Measurements from ENCODE around the gene OR5AK2.
"Not testable (repeated sequence)": the region's sequence is repeated elsewhere in the genome, so short reads cannot be mapped to it uniquely, and the experiment has no call there.

Gene OR5AK2

DNA sequence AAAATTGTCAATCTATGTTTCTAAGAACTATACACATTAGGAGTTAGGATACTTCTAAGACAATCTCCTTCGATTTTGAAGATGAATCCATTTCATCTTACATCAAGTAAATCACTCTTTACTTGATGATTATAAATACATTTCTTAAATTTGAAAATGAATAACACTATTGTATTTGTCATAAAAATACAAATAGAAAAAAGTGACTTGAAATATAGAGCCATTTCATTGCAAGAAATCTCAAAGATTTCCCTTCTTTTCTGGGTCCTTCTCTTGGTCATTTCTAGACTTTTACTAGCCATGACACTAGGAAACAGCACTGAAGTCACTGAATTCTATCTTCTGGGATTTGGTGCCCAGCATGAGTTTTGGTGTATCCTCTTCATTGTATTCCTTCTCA is at the start of gene OR5AK2:
TSS of gene OR5AK2 (plus strand) at position 301 of the 400 bp plus-strand sequence. CDS start at position 301, 0 bp downstream.
- DNase-seq (ENCODE audit: low read depth) = no peak

DNA sequence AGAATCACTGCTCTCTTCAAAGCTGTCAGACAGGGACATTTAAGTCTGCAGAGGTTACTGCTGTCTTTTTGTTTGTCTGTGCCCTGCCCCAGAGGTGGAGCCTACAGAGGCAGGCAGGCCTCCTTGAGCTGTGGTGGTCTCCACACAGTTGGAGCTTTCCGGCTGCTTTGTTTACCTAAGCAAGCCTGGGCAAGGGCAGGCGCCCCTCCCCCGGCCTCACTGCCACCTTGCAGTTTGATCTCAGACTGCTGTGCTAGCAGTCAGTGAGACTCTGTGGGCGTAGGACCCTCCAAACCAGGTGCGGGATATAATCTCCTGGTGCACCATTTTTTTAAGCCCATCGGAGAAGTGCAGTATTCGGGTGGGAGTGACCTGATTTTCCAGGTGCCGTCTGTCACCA is 43.2 kb upstream of the OR5AK2 start:
- DNase-seq (ENCODE audit: low read depth) = not testable (repeated sequence)

- DNase-seq (ENCODE audit: low read depth) = no peak
These were observed 39.7 kb upstream of the OR5AK2 start for GRCh38 chr11:56948991-56949515.

- no peak for DNase-seq (ENCODE audit: low read depth)
These were observed 38.2 kb upstream of the OR5AK2 start for GRCh38 chr11:56950510-56950909.

- not testable (repeated sequence) for DNase-seq (ENCODE audit: low read depth)
These were observed 34.8 kb upstream of the OR5AK2 start for GRCh38 chr11:56953907-56954306.

- no peak for DNase-seq (ENCODE audit: low read depth)
These were observed 27.1 kb upstream of the OR5AK2 start for GRCh38 chr11:56961609-56962008.

DNA sequence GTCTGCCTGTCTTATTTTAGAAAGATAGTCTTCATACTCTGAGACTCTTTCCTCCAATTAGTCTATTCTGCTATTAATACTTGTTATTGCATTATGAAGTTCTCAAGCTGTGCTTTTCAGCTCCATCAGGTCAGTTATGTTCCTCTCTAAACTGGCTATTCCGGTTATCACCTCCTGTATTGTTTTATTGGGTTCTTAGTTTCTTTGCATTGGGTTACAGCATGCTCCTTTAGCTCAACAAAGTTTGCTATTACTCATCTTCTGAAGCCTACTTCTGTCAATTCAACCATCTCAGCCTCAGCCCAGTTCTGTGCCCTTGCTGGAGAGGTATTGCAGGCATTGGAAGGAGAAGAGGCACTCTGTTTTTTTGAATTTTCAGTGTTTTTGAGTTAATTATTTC is 21.0 kb upstream of the OR5AK2 start:
- no peak for DNase-seq (ENCODE audit: low read depth)

DNA sequence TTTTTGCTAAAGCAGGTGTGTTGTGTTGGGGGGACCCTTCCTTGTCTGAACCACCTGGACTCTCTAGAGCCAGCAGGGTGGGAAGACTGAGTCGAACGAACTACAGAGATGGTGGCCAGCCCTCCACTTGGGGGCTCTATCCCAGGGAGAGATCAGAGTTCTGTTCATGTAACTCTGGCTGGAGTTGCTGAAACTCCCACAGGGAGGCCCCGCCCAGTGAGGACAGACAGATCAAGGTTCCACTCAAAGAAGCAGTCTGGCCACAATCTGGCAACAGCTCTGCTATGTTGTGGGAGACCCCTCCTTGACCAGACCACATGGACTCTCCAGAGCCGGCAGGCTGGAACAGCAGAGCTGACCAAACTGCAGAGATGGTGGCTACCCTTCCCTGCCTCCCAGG is 20.2 kb upstream of the OR5AK2 start:
- DNase-seq (ENCODE audit: low read depth) = no peak

- no peak for DNase-seq (ENCODE audit: low read depth)
These were observed 11.4 kb upstream of the OR5AK2 start for GRCh38 chr11:56977314-56977713.

DNA sequence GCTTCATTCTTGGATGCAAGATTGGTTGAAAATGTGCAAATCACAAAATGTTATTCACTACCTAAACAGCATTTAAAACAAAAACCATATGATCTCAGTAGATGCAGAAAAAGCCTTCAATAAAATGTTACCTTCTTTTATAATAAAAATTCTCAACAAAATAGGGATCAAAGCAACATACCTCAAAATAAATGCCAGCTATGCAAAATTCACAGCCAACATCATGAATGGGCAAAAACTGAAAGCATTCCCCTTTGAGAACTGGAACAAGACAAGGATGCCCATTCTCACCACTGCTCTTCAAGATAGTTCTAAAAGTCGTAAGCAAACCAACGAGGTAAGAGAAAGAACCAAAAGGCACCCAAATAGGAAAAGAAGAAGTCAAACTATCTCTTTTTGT is 2.0 kb downstream of the OR5AK2 start:
- no peak for DNase-seq (ENCODE audit: low read depth)

DNA sequence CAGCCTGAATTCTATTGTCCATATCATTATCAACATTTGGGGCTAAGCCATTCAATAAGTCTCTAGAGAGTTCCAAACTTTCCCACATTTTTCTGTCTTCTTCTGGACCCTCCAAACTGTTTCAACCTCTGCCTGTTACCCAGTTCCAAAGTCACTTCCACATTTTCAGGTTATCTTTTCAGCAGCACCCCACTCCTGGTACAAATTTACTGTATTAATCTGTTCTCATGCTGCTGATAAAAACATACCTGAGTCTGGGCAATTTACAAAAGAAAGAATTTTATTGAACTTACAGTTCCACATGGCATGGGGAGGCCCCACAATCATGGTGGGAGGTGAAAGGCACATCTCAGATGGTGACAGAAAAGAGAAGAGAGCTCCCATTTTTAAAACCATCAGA is 5.8 kb downstream of the OR5AK2 start:
- DNase-seq (ENCODE audit: low read depth) = no peak

DNA sequence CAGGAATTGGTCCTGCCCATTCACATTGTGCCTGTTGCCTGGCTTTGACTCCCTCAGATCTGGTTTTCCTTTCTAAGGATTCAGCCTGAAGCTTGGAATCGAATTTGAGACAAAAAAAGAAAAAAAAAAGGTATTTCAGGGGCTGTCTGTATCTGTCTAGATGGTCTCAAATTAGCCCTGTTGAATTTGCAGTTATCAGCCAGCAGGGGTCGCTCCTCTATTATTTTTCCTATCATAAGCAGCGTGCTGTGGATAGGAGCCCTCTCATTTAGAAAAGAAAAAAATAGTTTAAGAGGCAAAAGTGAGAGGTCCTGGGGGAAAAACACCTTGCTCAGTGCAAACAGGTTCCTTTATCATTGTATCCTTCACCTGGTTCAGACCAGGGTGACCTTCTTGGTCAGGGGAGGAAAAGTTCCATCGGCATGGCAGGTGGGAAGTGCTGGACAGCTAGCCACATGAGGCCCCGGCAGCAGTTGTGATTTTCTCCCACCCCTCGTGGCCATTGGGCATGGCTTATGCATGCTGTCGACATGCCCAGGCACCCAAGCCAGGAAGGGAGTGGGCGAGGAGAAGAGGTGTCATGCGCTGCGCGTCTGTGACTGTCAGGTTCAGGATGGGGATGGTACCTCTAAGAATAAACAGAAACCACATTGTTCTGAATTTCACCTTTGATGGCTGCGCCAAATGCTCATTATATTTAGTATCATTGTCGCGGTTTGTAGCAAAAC is 13.1 kb downstream of the OR5AK2 start:
- DNase-seq (ENCODE audit: low read depth) = no peak

DNA sequence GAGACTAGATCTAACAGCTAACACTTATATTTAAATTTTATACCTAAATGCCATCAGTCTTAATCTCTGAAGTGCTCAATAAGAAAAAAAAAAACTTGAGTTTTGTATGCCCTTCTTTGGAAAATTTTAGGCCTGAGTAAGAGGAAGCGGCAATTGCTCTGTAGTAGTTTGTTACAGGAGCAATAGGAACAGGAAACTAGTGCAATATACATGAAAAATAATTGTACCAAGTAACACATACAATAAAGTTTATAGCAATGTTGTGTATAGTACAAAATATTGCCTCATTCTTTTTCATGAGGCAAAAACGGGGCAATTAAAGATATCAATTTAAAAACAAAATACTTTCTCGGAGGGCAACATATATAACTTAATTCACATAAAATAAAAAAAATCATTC is 19.7 kb downstream of the OR5AK2 start:
- DNase-seq (ENCODE audit: low read depth) = no peak

DNA sequence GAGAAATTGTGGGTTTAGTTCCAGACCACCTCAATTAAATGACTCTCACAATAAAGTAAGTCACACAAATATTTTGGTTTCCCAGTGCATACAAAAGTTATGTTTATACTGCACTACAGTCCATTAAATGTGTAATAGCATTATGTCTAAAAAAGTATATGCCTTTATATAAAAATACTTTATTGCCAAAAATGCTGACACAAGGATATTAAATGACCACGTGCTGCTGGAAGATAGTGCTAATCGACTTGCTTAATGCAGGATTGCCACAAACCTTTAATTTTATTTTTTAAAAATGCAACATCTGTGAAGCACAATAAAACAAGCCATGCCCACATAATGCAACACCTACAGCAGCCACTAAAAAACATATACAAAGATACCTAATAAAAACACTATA is 27.0 kb downstream of the OR5AK2 start:
- DNase-seq (ENCODE audit: low read depth) = no peak

DNA sequence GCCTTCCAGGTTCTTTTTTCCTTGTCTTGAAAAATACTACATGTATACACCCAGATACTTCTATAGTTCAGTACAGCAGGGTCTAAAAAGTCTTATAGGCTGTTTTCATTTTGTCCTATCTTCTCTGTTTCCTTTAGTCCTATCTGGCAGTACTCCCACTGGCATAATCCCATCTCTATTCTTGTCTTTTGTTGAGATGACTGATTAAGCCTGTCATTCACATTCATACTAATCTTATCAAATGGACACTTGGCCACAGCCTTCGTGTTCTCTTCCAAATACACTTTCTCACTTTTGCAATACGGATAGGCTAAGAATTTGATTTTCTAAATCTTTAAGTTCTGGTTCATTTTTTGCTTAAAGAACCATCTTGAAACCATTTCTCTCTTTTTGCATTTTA is 42.8 kb downstream of the OR5AK2 start:
- DNase-seq (ENCODE audit: low read depth) = no peak

Measured in non-pigmented ciliary epithelial cell (primary cell).